Measurements from ENCODE around the gene TEKTIP1.

Gene TEKTIP1

DNA sequence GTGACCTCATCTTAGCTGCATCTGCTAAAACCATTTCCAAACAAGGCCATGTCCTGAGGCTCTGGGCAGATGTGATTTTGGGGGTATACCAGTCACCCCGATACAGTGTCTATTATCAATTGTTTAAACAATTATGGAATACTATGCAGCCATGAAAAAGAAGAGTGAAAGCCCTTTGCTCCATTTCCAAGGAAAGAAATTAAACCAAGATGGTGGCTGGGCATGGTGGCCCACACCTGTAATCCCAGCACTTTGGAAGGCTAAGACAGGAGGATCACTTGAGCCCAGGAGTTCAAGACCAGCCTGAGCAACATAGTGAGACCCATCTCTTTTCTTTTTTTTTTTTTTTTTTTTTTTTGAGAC, 763 bp downstream of the TEKTIP1 start:
- TF ChIP-seq, protein P1, sequence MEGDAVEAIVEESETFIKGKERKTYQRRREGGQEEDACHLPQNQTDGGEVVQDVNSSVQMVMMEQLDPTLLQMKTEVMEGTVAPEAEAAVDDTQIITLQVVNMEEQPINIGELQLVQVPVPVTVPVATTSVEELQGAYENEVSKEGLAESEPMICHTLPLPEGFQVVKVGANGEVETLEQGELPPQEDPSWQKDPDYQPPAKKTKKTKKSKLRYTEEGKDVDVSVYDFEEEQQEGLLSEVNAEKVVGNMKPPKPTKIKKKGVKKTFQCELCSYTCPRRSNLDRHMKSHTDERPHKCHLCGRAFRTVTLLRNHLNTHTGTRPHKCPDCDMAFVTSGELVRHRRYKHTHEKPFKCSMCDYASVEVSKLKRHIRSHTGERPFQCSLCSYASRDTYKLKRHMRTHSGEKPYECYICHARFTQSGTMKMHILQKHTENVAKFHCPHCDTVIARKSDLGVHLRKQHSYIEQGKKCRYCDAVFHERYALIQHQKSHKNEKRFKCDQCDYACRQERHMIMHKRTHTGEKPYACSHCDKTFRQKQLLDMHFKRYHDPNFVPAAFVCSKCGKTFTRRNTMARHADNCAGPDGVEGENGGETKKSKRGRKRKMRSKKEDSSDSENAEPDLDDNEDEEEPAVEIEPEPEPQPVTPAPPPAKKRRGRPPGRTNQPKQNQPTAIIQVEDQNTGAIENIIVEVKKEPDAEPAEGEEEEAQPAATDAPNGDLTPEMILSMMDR (IDR thresholded peaks at IDR 0.05) = no peak

DNA sequence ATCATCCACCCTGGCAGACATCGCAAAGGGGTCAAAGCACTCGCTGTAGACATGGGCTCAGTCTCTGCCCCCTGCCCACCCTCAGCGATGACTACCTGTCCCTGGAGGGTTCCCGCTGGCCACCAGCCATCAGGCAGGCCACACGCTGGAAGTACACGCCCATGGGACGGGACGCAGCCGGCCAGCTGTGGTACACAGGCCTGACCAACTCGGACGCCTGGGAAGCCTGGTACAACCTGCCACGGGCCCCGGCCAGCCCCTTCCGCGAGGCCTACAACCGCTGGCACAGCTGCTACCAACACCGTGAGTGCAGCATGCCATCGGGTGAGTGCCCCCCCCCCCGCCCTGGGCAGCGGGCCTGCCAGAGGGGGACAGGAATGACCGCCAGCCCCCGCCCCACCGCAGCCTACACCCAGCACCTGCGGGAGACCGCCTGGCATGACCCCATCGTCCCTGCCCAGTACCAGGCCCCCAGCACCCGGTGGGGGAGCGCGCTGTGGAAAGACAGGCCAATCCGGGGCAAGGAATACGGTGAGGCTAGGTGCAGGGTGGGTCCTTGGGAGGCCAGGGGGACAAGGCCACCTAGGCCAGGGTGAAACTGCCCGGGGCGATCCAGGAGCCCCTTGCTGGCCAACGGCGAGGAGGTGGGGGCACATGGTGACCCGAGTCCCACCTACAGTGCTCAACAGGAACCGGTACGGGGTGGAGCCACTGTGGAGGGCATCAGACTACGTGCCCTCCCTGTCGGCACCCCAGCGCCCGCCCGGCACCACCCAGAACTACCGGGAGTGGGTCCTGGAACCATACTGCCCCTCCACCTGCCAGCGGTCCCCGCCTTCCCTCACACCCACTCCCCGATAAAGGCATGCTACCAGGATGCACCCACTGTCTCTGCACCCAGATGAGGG, 4.4 kb downstream of the TEKTIP1 start:
- TF ChIP-seq, protein P1 (IDR thresholded peaks at IDR 0.05) = no peak

DNA sequence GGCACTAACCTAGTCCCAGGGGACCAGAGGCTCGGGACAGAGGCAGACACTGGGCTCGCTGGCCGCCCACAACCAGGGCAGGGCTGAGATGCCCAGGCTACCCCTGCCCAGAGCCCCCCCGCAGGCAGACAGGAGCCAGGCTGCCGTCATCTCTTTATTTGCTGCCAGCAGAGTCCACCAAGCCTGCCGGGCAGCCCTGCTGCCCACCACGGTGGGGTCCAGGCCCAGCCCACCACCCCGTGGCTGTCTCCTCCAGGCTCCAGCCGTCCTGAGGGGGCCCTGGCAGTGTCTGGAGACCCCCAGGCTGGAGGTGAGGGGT, 5.0 kb downstream of the TEKTIP1 start:
- TF ChIP-seq, protein P1 (IDR thresholded peaks at IDR 0.05) = no peak

DNA sequence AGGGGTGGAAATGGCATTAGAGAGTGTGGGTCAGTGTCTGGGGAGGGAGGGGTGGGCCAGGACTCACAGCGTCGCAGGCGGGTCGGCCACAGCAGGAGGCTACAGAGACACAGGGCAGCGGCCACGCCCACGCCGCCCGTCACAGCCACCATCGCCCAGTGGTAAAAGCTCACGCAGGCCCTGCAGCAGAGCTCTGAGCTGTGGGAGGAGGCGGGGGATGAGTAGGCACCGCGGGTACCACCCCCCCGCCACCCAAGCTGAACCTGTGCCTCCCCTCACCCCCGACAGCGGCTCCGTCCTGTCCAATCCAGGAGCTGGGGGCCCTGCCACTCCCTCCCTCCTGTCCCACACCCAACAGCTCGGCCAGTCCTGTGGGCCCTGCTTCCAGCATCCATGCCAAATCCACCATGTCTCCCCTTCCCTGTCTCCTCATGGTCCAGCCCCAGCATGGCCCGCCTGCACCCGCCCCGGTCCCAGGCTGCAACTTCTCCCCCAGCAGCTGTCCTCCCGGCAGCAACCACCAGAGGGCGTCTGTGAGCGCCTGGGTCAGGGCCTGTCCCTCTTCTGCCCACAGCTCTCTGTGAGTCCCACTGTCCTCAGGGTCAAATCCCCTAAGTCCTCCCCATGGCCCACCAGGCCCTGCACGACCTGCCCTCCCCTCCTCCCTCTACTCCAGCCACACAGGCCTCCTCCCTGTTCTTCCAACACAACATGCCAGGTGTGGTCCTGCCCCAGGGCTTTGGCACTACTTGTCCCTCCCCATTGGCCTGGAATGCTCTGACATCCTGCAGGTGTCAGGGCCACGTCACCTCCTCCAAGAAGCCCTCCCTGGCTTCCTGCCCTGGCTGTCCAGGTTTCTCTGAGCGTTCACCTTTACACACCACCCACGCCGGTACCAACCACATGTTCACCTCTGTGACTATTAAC, 6.0 kb downstream of the TEKTIP1 start:
- TF ChIP-seq, protein P1 (IDR thresholded peaks at IDR 0.05) = peak; percentile 98

DNA sequence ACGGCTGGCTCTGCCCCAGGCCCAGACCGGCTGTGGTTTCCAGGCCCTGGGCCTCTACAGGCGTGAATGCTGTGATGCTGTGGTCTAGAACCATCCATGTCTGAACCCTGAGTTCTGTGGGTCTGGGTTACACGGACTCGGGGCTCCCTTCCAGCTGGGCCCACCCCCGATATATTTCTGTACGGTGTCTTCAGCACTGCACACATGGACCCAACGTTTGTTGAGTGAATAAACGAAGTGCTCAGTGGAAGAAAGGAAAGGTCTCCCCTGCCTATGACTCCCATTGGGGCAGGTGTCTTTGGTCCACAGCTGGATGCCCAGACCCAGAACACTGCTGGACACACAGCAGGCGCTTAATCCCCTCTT, 6.7 kb downstream of the TEKTIP1 start:
- TF ChIP-seq, protein P1 (IDR thresholded peaks at IDR 0.05) = no peak

DNA sequence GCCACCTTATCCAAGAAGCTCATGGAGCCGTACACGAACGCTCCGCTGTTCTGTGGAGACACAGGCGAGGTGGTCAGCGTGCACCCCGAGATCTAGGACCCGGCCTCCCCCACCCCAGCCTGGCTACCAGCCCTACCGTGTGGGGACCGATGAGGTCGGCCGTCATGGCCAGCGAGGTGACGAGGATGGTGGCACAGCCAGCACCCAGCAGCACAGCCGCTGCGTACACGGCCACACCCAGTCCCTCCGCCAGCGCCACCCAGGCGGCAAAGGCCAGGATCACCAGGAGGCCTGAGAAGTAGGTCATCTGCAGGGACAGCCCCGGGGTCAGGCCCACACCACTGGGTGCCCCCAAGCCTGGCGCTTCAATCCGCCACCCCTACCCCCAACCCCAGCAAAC, 7.1 kb downstream of the TEKTIP1 start:
- TF ChIP-seq, protein P1 (IDR thresholded peaks at IDR 0.05) = no peak

DNA sequence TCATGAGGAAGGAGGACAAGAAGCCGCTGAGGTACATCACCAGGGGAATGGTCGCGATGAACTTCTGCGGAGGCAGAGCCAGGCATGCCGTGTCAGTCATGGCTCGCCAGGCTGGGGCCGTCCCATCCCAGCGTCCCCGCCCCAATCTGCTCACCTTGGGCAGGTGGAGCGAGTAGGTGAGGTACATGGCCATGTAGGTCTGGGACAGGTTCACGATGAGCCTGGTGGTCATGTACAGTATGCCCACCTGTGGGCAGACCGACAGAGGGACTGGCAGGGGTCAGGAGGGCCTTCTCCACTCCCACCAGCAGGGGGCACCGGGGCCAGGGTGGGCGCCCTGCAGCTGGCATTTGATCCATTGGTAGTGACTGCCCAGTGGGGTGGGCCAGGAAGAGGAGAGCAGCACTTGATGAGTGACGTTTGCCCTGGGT, 8.3 kb downstream of the TEKTIP1 start:
- TF ChIP-seq, protein P1 (IDR thresholded peaks at IDR 0.05) = peak; percentile 61
